ENCODE data around the gene CERS4.

DNA sequence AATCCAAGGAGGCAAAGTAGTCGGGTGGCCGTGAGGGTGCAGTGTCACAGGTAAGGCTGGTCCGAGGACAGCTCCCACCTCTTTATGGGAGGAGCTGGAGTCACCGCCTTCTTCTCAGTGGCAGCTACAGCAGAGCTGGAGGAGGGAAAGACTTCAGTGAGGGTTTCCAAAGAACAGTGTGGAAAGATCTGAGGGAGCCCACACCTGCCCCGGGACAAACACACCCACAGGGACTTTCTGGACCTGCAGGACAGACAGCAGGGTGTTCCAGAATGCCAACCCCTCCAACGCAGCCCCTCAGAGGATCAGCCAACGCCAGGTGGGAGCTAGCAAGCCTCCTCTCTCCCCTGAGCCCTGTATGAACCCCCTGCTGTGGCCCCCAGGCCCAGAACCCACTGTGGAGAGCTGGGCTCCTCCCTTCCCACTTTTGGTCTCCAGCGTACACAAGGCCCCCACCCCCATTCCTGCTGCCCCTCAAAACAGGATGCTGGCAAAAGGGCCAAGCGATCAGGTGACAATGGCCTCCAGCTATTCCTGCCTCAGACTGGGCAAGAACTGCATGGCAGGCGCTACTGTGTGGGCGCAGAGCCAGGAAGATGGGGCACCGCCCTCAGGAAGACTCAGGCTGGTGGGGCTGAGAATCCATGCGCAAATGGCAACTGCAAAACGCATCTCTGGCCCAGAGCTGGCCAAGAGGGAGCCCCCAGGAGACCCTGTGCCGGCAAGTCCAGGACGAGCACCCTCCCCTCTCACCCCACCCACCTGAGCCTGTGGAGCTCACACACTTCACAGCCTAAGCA is 102.5 kb downstream of the CERS4 start:
- TF ChIP-seq, protein P1, sequence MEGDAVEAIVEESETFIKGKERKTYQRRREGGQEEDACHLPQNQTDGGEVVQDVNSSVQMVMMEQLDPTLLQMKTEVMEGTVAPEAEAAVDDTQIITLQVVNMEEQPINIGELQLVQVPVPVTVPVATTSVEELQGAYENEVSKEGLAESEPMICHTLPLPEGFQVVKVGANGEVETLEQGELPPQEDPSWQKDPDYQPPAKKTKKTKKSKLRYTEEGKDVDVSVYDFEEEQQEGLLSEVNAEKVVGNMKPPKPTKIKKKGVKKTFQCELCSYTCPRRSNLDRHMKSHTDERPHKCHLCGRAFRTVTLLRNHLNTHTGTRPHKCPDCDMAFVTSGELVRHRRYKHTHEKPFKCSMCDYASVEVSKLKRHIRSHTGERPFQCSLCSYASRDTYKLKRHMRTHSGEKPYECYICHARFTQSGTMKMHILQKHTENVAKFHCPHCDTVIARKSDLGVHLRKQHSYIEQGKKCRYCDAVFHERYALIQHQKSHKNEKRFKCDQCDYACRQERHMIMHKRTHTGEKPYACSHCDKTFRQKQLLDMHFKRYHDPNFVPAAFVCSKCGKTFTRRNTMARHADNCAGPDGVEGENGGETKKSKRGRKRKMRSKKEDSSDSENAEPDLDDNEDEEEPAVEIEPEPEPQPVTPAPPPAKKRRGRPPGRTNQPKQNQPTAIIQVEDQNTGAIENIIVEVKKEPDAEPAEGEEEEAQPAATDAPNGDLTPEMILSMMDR (IDR thresholded peaks at IDR 0.05): no peak
- TF ChIP-seq POLR2A (IDR thresholded peaks at IDR 0.05): no peak

Measured in prostate gland (tissue), 2 donors.